ENCODE data around the gene MAN1A2.

Gene MAN1A2

DNA sequence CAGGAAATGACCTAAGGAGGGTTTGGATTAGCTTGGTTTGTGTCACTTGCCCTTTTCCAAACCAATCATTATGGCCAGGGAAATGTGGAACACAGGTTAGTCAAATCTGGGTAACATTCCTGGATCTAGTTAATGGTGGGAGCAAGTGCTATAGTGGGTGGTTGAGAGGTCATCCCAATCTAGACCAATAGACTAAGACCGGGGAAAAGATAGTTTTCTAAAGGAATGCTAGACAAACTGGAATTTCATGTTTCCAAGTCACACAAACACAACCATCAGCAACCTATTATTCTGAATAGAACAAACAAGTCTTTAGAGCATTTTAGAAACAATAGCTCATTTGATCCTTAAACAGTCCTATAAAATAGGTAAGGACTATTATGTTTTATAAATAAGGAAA is 4.3 kb upstream of the MAN1A2 start:
- no peak for DNase-seq

DNA sequence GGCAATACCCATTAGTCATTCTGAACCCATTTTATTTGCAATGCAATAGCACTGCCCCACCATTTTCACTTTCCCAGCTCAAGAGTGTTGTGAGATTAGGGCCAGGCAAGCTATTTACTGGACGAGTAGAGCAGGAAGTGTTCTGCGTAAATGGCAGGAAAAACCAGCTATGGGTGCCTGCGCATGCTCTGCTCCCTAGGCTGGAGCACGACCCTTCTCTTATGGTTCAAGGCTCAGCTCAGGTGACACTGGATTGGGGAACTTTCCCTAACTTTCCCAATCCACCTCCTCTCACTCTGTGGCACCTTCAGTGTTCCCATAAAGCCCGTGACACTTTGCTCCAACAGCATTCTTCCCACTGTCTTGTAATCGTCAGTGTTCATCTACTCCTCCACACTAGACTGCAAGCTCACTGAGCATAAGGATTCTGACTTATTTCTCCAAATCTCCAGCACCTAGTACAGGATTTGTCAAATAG is 3.6 kb upstream of the MAN1A2 start:
- DNase-seq: no peak

DNA sequence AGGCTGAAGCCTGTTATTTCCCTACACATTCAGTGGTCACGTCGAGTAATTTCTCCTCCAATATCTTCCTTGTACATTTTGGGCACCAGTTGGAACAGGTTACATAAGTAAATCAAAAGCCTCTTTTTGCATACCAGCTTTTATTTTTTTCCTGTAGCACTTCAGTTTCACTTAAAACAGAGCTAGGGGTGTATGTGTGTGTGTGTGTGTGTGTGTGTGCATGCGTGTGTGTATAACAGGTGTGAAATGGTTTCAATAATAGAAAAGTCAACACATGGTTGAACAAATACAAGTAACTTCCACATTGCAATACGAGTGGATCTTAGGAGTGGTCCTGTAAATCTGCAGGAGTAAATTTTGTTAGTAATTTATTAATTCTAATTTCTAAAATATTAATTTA is 3.0 kb upstream of the MAN1A2 start:
- DNase-seq: peak in 1 of 2 donors; percentile 23

DNA sequence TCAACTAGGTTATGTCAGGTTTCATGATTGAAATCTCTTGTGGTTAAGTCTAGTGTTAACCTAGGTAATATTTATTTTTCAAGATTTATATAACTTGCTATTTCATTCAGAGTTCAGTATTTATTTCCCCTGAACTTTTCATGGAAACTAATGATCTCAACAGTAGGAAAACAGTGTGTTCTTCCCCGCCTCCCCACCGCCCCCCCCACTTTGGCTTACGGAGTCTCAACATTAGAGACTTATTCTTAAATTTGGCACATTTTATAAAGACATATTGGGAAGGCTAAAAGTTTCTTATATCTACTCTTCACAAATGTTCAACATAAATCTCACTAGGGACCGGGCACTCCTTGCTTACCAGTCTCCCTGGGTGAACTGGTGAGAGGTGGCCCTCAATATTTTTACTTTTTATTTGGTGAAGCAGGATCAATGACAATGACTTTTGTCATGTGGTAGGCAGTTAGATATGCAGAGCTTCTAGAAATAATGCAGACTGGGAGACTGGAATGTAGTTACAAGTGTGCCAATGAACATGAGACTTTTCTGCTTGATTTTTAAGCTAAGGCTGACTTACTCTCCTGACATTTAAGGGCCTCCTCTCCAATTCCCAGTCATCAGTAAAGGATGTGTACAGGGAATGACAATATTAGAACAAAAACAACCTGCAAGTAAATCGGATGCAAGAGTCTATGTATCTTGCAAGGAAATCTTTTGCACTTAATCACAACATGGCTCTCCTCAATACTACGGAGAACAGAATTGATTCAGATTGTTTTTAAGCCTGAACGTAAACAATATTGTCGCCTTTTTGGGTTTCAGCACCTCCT is 1.7 kb upstream of the MAN1A2 start:
- DNase-seq: no peak

DNA sequence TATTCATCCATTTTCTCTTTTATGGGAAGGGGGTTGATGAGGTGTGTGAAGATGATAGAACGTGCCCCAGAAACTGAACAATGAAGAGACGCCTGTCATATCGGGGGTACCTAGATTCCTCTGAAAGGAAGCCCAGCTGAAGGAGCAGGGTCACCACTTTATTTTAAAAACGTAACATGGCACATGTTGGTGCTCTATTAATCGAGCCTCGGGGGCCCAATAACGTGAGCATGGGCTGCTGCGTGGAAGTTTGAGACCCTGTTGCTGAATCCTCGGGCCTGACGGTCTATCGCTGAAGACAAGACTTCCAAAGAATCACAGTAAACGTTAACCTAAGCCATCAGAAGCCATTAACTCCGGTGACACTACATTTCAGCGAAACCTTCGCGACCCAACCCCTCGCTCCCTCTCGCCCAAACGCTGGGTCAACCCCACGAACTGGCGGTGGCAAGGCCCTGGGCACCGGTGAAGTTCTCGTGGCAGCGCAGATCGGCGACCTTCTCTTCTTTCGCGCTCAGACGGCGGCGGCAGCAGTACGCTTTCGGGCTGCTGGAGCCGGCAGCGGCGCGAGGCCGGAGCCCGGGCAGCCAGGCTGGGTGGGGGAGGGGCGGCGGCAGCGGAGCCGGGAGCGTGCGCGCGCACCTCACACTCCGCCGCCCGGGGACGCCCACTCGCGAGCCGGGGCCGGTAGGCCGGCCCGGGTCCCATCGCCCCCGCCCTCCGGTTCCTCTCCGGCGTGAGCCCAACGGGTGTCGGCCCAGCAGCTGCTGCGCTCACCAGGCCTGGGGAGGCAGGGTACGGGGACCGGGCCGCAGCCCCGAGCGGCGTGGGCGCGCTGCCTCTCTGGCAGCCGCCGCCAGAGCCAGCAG is 838 bp upstream of the MAN1A2 start:
- DNase-seq: peak; percentile 84 to 86

DNA sequence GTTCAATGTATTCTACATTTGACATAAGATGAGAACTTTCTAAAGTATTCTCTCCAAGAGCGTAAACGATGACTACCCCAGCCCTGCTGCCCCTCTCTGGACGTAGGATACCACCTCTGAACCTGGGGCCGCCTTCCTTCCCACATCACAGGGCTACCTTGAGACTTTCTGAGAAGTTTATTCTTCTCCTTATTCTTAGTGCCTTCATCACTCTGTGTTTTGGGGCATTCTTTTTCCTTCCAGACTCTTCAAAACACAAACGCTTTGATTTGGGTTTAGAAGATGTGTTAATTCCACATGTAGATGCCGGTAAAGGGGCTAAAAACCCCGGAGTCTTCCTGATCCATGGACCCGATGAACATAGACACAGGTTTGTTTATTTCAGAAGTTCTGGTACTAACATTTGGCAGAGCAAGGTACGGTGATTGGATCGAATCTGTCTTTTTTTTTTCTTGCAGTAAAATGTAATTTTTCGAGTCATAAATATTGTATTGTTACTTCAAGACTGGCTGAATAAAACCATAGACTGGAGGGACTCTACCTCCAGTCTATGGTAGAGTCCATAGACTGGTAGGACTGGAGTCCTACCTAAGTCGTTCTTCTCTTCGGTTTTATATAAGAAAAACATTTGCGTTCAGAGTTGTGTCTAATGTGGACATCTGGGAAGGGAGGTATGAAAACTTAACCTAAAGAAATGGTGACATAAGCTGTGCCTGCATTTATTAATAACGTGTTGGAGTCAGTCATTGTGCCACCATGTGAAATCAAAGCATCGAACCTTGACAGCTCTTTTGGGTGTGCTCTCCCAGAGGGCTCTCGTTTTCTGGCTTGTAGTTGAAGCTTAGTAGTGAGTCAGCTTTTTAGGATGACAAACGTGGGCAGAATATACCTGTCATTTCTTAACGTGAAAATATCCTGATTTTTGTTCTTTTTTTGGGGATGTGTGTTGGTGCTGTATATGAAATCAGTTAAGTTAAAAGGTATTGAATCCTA is 1.2 kb downstream of the MAN1A2 start:
- DNase-seq: peak in 1 of 2 donors; percentile 20

DNA sequence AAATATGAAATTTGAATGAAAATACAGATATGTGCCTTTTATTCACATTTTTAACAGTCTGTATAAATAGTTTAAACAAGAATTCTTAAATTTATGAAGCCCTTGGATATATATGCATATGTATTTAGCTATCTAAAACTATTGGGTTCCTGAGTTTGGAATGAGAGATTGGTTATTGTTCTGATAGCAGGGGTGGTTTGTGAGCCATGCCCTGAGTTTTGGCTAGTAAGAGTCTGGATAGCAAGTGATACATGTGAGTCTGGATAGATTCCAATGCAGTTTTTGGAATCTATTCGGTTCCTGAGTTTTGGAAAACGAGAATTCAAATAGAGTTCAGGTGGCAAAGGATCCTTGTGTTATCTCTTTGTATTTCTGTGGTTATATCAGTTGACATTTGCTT is 2.8 kb downstream of the MAN1A2 start:
- no peak for DNase-seq

DNA sequence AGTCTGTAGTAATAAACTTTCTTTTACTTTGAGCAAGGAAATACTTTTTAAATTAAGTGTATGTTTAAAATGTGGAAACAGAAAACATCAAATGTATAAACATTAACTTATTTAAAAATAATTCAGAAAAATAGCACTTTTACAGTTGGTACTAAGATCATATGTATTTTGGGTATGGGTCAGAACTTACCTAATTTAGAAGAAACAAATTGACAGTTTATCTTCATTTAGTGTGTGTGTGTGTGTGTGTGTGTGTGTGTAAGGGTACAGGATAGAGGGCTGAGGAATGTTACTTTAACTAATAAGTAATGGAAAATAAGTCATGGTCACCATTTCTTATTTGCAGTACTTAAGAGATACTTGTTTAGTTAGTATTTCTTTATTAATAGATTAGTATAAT is 3.3 kb downstream of the MAN1A2 start:
- DNase-seq: no peak

DNA sequence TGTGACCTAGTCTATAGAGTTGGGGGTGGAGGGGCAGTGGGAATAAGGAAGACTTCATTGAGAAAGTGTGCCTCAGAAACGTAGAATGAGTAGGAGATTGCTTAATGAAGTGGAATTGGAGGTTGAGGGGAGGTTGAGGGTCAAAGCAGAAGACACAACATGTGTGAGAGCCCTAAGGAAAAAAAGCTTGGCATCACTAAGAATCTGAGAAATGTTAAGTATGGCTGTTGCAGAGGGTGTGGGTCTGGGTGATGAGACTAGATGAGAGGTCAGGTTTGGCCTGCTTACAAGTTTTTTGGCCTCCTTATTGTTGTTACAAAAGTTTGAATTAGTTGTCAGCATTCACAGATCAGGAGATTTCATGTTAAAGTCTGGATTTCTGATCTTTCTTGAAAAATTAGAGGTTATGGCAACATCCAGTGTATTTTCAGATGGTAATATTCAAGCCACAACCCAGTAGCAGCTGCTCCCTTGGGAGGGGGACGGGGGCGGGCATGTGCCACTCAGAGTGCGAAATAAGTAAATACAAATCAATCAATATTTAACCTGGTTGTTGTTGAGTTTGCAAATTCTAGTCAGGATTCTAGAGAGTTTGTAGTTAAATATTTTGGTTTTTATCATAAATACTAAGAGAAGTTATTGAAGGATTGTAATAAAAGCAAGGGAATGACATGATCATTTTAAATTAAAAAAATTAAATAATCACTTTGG is 4.3 kb downstream of the MAN1A2 start:
- no peak for DNase-seq

DNA sequence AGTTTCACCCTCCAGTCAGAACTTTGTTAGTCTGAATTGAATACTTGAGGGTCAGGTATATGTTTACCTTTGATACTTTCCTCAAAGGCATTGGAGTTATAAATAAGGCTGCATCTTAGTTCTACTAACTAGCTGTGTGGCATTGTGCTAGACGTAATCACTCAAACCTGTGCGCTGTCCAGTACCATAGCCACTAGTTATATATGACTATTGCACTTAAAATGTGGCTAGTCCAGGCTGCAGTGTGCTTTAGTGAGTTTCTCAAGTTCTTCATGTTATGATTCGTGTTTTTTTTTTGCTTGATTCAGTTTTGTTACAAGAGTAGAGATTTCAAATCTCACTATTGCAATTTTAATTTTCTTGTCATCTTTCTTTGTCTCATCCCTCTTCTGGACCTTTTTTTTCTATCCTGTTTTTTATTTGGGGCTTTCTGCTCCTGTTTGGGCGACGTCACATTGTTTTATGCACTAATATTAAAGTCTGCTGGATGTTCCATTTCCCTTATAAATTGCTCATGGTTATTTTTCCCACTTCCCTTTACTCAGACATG is 5.7 kb downstream of the MAN1A2 start:
- DNase-seq: no peak

DNA sequence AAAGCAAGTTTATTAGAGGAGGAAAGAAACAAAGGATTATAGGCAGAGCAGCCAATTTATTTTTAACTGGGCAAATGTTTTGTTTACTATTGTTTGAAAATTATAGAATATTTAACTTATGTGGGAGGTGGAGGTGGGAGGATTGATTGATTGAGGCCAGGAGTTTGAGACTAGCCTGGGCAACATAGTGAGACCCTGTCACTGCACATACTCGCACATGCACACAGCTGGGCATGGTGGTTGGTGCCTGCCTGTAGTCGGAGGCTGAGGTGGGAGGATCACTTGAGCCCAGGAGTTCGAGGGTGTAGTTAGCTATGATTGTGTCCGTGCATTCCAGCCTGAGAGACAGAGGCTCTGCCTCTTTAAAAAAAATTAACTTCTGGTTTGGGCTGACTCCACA is 6.7 kb downstream of the MAN1A2 start:
- DNase-seq: no peak

DNA sequence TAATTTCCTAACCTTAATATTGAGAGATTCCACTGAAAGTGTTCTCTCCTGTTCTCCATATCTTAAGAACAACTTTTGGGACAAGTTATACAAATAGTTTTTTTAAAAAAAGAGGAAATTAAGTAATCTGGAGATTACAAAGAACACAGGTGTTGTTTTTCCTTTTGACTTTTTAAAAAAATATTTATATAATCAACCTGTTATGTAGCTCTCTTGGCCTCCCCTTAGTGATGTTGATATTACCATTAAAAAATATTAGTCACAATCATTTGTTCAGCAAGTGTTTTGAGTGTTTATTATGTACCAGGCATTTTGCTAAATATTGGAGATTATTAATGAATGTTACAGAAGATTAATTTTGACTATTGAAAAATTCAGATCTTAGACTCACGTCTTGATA is 8.1 kb downstream of the MAN1A2 start:
- DNase-seq: no peak

DNA sequence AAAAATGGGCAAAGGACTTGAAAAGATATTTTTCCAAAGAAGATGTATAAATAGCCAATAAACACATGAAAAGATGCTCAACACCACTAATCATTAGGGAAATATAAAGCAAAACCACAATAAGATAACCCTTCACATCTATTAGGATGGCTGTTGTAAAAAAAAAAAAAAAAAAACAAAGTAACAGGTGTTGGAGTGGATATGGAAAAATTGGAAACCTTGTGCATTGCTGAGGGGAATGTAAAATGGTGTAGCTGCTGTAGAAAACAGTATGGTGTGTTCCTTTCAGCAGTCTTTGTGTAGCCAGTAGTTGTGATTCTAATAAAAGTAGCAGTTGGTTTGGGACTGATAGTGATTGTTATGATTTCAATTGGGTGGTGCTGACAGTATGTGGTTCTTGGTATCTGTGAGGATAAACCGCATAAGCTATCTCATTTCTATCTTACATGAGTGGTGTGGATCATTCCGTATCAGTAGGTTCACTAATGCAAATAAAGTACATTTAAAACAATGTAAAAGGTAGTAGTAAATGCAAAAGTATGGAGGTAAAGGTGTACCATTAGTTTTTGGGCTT is 19.9 kb downstream of the MAN1A2 start:
- DNase-seq: no peak

DNA sequence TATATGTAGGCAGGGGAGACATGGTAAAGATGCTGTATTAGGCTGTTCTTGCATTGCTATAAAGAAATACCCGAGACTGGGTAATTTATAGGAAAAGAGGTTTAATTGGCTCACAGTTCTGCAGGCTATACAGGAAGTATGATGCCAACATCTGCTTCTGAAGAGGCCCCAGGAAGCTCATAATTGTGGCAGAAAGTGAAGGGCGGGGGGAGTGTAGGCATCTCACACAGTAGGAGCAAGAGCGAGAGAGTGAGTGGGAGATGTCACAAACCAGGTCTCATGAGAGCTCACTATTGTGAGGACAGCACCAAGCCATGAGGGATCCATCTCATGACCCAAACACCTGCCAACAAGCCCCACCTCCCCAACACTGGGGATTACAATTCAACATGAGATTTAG is 21.1 kb downstream of the MAN1A2 start:
- DNase-seq: no peak

DNA sequence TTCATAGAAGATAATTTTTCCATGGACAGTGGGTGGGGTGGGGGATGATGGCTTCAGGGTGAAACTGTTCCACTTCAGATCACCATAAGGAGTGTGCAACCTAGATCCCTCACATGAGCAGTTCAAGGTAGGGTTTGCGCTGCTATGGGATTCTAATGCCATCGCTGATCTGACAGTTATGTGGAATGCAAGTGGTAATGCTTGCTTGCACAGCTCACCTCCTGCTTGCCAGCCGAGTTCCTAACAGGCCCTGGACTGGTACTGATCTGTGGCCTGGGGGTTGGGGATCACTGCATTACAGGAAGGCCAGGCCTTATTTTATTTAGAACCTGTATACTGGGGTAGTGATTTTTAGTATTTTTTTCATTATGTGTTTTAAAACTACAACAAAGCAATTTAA is 22.0 kb downstream of the MAN1A2 start:
- DNase-seq: no peak

DNA sequence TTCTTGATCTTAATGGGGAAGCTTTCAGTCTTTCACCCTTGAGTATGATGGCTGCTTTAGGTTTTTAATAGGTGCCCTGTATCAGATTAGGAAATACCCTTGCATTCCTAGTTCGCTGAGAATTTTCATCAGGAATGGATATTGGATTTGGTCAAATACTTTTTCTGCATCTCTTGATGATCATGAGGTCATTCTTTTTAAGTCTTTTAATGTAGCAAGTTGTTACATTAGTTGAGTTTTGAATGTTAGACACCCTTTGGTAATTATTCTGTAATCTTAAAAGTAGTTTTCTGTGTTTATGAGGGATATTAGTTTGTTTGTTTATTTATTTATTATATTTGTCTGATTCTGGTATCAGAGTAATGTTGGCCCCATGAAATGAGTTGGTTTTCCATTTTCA is 22.5 kb downstream of the MAN1A2 start:
- DNase-seq: no peak

DNA sequence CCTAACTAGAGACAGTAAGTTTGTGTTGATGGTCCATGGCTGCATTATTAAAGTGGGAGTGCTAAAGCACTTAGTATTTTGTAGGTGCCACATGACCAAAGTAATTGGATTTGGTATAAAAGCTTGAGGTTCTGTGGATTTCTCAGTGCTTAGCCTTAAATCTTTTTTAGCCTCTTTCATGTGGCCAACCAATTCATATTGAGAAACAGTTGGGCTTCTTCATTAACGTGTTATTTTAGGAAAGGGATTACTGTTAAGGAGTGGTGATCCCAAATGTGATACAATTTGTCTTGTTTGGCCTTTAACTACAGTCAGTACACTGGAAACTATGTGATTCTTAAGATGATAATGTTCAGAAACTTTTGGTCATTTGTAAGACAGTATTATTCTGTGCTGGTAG is 25.5 kb downstream of the MAN1A2 start:
- DNase-seq: no peak

DNA sequence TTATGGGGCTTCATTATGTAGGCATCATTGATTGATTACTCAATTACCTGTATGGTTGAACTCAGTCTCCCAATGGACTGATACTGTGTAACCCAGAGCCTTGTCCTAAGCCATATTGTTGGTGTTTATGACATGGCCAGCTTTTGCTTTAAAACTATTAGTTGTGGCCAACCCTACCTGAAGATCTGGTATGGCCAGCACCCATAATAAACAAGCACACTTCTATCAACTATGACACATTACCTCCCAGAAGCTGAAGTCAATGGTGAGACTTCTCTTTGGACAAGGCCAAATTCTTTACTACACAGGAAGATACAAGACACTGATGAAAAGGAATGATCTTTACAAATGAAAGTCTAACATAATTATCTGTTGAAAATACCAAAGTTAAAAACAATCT is 28.8 kb downstream of the MAN1A2 start:
- DNase-seq: no peak

DNA sequence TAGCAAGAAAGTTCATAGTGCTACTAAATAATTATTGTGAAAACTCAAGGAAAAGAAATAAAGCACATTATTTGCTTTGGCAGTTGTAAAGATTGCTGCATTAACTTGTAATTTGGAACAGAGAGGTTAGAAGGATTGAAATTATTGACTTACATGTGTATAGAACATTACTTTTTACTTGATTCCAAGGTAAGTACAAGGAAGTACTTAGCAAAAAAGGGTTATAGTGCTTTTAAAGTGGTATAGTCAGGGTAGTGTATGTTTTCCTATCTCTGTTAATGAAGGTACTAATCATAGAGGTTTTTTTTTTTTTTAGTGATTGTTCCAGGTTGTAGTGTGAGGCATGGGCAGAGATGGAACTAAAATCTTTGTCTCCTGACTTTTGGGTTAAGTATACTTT is 29.4 kb downstream of the MAN1A2 start:
- no peak for DNase-seq

DNA sequence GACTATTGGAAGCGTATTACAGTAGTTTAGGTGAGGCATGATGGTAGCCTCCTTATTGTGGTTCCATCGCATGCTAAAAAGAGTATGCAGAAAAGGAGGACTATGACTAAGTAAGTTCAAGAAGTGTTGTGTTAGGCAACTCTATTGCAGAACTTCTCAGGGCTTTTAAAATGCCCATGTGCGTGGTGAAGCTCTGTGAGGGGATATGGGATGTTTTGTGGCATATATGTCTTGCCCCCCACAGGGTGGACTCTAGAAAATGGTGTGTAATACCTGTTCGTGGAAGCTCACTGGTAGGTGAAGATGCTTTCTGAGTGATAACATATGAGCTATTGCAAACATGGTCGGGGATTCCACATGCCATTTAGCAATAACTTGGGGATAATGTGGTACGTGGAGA is 31.7 kb downstream of the MAN1A2 start:
- DNase-seq: no peak

DNA sequence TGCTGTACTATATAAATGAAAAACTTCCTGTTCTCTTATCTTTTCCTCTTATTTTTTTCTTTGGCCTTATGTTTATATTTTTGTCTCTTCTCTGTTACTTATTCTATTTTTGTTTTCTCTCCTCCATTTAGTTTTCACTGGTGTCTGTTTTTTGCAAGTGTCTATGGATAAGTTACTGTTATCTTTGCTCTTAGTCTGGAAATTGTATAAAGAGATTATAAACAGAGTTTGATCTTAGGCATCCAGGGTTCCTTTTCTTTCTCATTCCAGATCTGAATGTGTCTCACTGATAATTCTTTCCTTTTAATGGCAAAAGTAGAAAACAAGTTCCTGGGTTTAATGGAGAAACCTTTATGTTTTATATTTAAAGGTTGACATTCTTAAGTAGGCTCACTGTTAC is 34.5 kb downstream of the MAN1A2 start:
- no peak for DNase-seq

DNA sequence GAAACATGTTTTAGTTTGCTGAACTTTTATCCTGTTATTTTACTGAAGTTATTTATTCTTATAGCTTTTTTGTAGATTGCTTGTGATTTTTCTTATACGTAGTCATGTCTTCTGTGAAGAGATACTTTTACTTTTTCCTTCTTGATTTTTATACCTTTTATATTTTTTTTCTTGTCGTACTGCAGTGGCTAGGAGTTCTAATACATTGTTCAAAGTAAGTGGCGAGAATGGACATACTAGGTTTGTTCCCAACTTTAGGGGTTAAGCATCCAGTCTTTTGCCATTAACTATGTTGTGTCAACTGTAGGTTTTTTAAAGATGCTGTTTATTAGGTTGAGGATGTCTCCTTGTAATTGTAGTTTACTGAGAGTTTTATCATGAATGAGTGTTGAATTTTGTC is 36.3 kb downstream of the MAN1A2 start:
- no peak for DNase-seq

All from CD4-positive, alpha-beta T cell treated with Interleukin-1 beta for 1 hour (primary cell).